Uterus (tissue), 4 donors: ENCODE results near the gene MDM4. TPM values are rescaled to one million over a fixed set of nuclear protein-coding genes. Genes with fewer than 3 reads are reported as not detected.

Experiments used
- DNase-seq, 2 donors: peaks; one replicate each; pipeline ENCODE4 v3.0.0-alpha.2; 2019 to 2020
- H3K27ac ChIP-seq, 2 donors: fragments of 200-600 bp; sonication (generic); 1 replicate in 1 of 2; 2 replicates in 1 of 2; pipeline ENCODE4 v1.5.1; 2016 to 2018
- H3K27me3 ChIP-seq, 2 donors: fragments of 200-600 bp; sonication (generic); one replicate each; pipeline ENCODE4 v1.5.1; 2018 to 2019; ENCODE audit warnings: control low read depth in 1 of 2
- H3K36me3 ChIP-seq, 2 donors: fragments of 200-600 bp; sonication (generic); one replicate each; pipeline ENCODE4 v1.5.1; 2019; ENCODE audit warnings: control low read depth in 1 of 2
- H3K4me1 ChIP-seq, 2 donors: fragments of 200-600 bp; sonication (generic); one replicate each; pipeline ENCODE4 v1.5.1; 2018 to 2019; ENCODE audit warnings: control low read depth in 1 of 2
- H3K4me3 ChIP-seq, 2 donors: fragments of 200-600 bp; sonication (generic); 1 replicate in 1 of 2; 2 replicates in 1 of 2; pipeline ENCODE4 v1.5.1; 2018 to 2019; ENCODE audit warnings: mild to moderate bottlenecking in 1 of 2
- H3K9me3 ChIP-seq, 2 donors: fragments of 200-600 bp; sonication (generic); one replicate each; pipeline ENCODE4 v1.5.1; 2019; ENCODE audit warnings: control low read depth in 1 of 2
- POLR2A ChIP-seq, 2 donors: fragments of 450-650 bp; IDR thresholded peaks; one replicate each; pipeline ENCODE4 v1.6.1; 2016; ENCODE audit warnings: antibody characterized with exemption in 2 of 2, mild to moderate bottlenecking in 1 of 2, moderate library complexity in 1 of 2
- intact Hi-C: fragments of 100-400 bp; cut with DNase I; formaldehyde crosslinking; loops from one replicate; pipeline ENCODE4 v1.15.1; 2023; ENCODE audit warnings: low total_unique reads
- total RNA-seq, 4 donors: library from RNA; depleted of rRNA in 3 of 4; stranded (reverse); fragments of >200 nt in 3 of 4; gene quantifications; one replicate each; pipeline versions ENCODE4 v1.1.0 to v1.2.4, GENCODE V29; 2014 to 2023
- TF ChIP-seq, protein P1 (sequence below), 4 experiments: fragments of 200-600 bp in 2 of 4; fragments of 450-650 bp in 2 of 4; sonication (generic) in 2 of 4; IDR thresholded peaks; one replicate each; pipeline ENCODE4 v1.5.1; 2016 to 2019; ENCODE audit warnings: antibody characterized with exemption in 4 of 4, mild to moderate bottlenecking in 2 of 4, moderate library complexity in 1 of 4
- donor health status: DM: yes; HTN: yes; CAD: no.

MDM4 gene
- total RNA-seq, 4 donors from 2014 or later, result 31.0 to 141 (median 134) TPM

DNA sequence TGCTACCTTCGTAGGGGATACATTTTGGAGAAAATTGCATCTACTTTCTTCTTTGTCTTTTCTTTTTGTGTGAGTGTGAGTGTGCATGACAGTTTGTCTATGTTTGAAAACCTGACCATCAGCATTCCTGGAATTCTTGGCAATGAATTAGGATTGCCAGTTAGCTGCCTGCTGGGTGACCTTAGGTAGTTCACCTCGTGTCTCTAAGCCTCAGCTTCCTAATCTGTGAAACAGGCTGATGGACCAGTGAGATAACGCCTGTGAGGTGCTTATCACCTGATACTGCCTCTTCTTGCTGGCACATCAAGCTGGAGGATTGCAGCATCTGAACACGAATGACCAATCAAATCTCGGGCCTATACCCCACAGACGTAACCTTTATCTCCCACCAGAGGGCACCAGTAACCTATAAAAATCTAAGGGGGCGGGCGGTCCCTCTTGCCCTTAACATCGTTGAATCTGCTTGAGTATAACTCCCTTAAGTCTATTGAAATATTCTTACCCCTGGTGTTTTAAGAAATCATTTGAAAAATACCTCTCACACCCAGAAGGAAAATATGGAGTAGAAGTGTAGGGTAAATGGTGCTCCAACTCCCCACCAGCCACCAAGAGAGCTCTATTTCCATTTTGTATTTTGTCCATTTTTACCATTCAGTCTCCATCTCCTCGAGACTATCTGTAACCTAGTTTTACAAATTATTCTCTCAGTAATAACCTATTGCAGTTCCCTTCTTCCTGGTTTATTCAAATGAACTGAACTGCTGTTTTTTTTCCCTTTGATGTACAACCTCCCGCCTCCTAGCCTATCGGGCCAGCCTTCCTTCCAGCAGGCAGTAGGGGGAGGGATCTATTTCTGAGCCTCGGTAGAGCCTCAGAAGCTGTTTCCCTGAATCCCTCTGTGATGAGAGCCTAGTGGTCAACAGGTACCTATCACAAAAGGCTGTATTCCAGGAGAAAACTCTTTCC is 49.7 kb downstream of the MDM4 start:
- H3K27me3 ChIP-seq, result no peaks in the 10 kb centered on the region
- TF ChIP-seq POLR2A (IDR thresholded peaks at IDR 0.05), result no peak
- TF ChIP-seq, protein P1, sequence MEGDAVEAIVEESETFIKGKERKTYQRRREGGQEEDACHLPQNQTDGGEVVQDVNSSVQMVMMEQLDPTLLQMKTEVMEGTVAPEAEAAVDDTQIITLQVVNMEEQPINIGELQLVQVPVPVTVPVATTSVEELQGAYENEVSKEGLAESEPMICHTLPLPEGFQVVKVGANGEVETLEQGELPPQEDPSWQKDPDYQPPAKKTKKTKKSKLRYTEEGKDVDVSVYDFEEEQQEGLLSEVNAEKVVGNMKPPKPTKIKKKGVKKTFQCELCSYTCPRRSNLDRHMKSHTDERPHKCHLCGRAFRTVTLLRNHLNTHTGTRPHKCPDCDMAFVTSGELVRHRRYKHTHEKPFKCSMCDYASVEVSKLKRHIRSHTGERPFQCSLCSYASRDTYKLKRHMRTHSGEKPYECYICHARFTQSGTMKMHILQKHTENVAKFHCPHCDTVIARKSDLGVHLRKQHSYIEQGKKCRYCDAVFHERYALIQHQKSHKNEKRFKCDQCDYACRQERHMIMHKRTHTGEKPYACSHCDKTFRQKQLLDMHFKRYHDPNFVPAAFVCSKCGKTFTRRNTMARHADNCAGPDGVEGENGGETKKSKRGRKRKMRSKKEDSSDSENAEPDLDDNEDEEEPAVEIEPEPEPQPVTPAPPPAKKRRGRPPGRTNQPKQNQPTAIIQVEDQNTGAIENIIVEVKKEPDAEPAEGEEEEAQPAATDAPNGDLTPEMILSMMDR (IDR thresholded peaks at IDR 0.05), result peak; percentile 64 to 78 (median 74)
- no peak overlapping the region for H3K4me3 ChIP-seq
- DNase-seq, result peak; percentile 51 to 55
- no peak overlapping the region for H3K27ac ChIP-seq
- no peaks in the 10 kb centered on the region for H3K36me3 ChIP-seq
- H3K9me3 ChIP-seq, result no peaks in the 10 kb centered on the region
- H3K4me1 ChIP-seq, result no peaks in the 10 kb centered on the region
- intact Hi-C loops, result loop anchor here (10.0 kb wide), 1 partner anchor 199 kb away; no protein-coding TSS in a partner anchor

DNA sequence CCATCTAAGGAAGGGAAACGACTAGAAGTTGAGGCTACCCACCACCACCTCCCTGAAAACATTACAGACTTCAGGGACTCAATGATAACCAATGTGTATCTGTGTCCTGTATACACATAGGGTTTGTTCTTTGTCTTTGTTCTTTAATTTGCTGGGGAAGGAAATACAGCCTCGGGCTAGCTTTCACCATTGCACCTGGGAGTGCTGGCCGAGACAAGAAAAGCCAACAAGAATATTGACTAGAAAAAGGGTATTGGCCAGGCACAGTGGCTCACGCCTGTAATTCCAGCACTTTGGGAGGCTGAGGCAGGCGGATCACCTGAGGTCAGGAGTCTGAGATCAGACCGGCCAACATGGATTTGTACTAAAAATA is 50.4 kb downstream of the MDM4 start:
- H3K9me3 ChIP-seq, result no peaks in the 10 kb centered on the region
- H3K36me3 ChIP-seq, result no peaks in the 10 kb centered on the region
- intact Hi-C loops, result loop anchor here (10.0 kb wide), 1 partner anchor 198 kb away; no protein-coding TSS in a partner anchor
- no peak for DNase-seq
- H3K27ac ChIP-seq, result no peak overlapping the region
- H3K27me3 ChIP-seq, result no peaks in the 10 kb centered on the region
- no peak overlapping the region for H3K4me3 ChIP-seq
- H3K4me1 ChIP-seq, result no peaks in the 10 kb centered on the region
- TF ChIP-seq POLR2A (IDR thresholded peaks at IDR 0.05), result no peak
- TF ChIP-seq, protein P1 (IDR thresholded peaks at IDR 0.05), result no peak

DNA sequence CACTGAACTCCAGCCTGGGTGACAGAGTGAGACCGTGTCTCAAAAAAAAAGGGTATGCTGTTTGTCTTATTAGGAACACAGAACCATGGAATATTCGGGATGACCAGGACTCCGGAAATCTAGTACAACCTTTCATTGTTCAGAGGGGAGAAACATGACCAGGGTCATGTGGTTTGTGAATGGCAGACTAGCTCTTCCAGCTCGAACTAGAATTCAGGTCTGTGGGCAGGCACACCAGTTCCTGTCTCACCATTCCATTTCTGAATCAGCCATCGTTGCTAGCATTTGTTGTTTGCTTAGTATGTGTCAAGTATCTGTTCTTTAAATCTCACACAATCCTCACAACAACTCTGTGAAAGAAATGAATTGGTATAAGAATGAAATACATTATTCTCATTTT is 50.9 kb downstream of the MDM4 start:
- Histone ChIP-seq H3K27ac (no peak overlapping the region), H3K4me3 (no peak overlapping the region), H3K27me3 (no peaks in the 10 kb centered on the region), H3K36me3 (no peaks in the 10 kb centered on the region), H3K9me3 (no peaks in the 10 kb centered on the region), H3K4me1 (no peaks in the 10 kb centered on the region)
- TF ChIP-seq POLR2A (IDR thresholded peaks at IDR 0.05), result no peak
- TF ChIP-seq, protein P1 (IDR thresholded peaks at IDR 0.05), result no peak
- DNase-seq, result no peak
- intact Hi-C loops, result loop anchor here (10.0 kb wide), 1 partner anchor 198 kb away; no protein-coding TSS in a partner anchor

DNA sequence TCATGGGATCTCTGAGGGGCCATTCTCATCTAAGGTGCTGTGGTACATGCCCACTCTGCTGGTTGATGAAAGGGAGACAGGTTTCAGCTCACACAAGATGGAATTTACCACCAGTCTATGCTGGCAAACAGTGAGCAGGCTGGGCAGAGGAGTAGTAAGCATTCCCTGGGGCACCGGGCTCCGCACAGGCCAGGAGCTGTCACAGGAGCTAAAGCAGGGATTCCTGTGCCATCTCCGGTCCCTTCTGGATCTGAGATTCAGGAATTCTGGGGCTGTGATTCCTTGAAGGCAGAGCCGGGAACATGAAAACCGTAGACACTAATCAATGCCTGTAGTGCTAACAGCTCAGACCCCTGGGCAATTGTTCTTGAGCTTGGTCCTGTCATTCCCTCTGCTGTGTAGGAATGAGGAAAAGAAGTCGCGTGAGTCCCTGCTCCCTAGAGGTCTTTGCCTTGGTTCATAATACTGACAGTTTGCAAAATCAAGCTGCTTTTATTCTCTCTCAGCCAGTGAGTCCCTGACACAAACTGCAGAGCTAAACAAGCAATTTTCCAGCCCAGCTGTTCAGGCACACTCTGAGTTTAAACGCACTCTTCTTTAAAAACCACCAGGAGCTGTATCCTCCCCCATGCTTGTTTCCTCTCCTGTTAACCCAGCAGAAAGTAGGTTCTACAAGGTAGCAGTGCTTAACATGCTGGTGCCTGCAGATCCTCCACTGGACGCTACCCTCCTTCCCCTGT is 52.5 kb downstream of the MDM4 start:
- Histone ChIP-seq H3K4me1 (no peaks in the 10 kb centered on the region), H3K36me3 (no peaks in the 10 kb centered on the region), H3K4me3 (no peak overlapping the region), H3K27me3 (no peaks in the 10 kb centered on the region), H3K27ac (no peak overlapping the region), H3K9me3 (no peaks in the 10 kb centered on the region)
- TF ChIP-seq POLR2A (IDR thresholded peaks at IDR 0.05), result no peak
- TF ChIP-seq, protein P1 (IDR thresholded peaks at IDR 0.05), result no peak
- no peak for DNase-seq
- intact Hi-C loops, result loop anchor here (10.0 kb wide), 1 partner anchor 196 kb away; no protein-coding TSS in a partner anchor
